Ishikawa (cell line): Measurements from ENCODE around the gene ZMIZ1.

ENCODE experiments used
- CEBPB ChIP-seq: IDR thresholded peaks from 2 replicates; pipeline ENCODE4 v1.6.1; 2012
- CREB1 ChIP-seq: IDR thresholded peaks from 2 replicates; pipeline ENCODE4 v1.6.1; 2012; ENCODE audit warnings: low read depth
- EGR1 ChIP-seq: IDR thresholded peaks from 2 replicates; pipeline ENCODE4 v1.6.1; 2012
- EP300 ChIP-seq: IDR thresholded peaks from 2 replicates; pipeline ENCODE4 v1.6.1; 2012; ENCODE audit warnings: borderline replicate concordance
- FOXM1 ChIP-seq: IDR thresholded peaks from 2 replicates; pipeline ENCODE4 v1.6.1; 2012; ENCODE audit warnings: low read depth, borderline replicate concordance
- MAX ChIP-seq: IDR thresholded peaks from 2 replicates; pipeline ENCODE4 v1.6.1; 2012
- NFIC ChIP-seq: IDR thresholded peaks from 2 replicates; pipeline ENCODE4 v1.6.1; 2012
- RAD21 ChIP-seq: IDR thresholded peaks from 2 replicates; pipeline ENCODE4 v1.6.1; 2012; ENCODE audit warnings: low read depth
- REST ChIP-seq: IDR thresholded peaks from 2 replicates; pipeline ENCODE4 v1.6.1; 2012; ENCODE audit warnings: low read depth, mild to moderate bottlenecking
- TAF1 ChIP-seq: IDR thresholded peaks from 2 replicates; pipeline ENCODE4 v1.6.1; 2012; ENCODE audit warnings: low read depth, mild to moderate bottlenecking
- TCF12 ChIP-seq: IDR thresholded peaks from 2 replicates; pipeline ENCODE4 v1.6.1; 2012; ENCODE audit warnings: low read depth
- TEAD4 ChIP-seq: IDR thresholded peaks from 2 replicates; pipeline ENCODE4 v1.6.1; 2012
- USF1 ChIP-seq: IDR thresholded peaks from 2 replicates; pipeline ENCODE4 v1.6.1; 2012
- YY1 ChIP-seq: IDR thresholded peaks from 2 replicates; pipeline ENCODE4 v1.6.1; 2012; ENCODE audit warnings: low read depth
- ZBTB7A ChIP-seq: IDR thresholded peaks from 2 replicates; pipeline ENCODE4 v1.6.1; 2012; ENCODE audit warnings: low read depth

The ZMIZ1 gene

GRCh38 chr10:79311581-79312407, 243.0 kb downstream of the ZMIZ1 start:
- TF ChIP-seq TEAD4: no peak
- no peak for TF ChIP-seq EP300
- no peak for TF ChIP-seq RAD21
- no peak for TF ChIP-seq NFIC
- TF ChIP-seq CEBPB: no peak
- TF ChIP-seq MAX: no peak

- TF ChIP-seq CREB1 (no peak), CEBPB (no peak), NFIC (no peak), TEAD4 (no peak), TAF1 (no peak), ZBTB7A (no peak), REST (no peak), TCF12 (no peak), EGR1 (no peak), YY1 (no peak), MAX (no peak), EP300 (no peak), FOXM1 (no peak), RAD21 (no peak), USF1 (no peak)
Observed at GRCh38 chr10:79312601-79313187, 243.9 kb downstream of the ZMIZ1 start.

GRCh38 chr10:79313320-79313719, 244.6 kb downstream of the ZMIZ1 start:
- TF ChIP-seq TCF12 (no peak), TAF1 (no peak), RAD21 (no peak), ZBTB7A (no peak; the same call in 1 of the 2 replicates), YY1 (no peak), EP300 (no peak), TEAD4 (no peak), USF1 (no peak), CREB1 (no peak), NFIC (no peak), CEBPB (no peak), MAX (no peak), EGR1 (no peak), FOXM1 (no peak)

GRCh38 chr10:79313911-79314439, 245.2 kb downstream of the ZMIZ1 start:
- no peak for TF ChIP-seq RAD21
- peak; percentile 56 for TF ChIP-seq NFIC
- TF ChIP-seq EGR1: 0 out of 2 replicates have a peak, but pooled peaks have one; percentile 19
- TF ChIP-seq TCF12: 0 out of 2 replicates have a peak, but pooled peaks have one; percentile 59
- TF ChIP-seq FOXM1: no peak
- TF ChIP-seq USF1: no peak
- peak; percentile 53; the same call in 1 of the 2 replicates for TF ChIP-seq EP300
- TF ChIP-seq YY1: no peak
- peak; percentile 47; the same call in 1 of the 2 replicates for TF ChIP-seq MAX
- TF ChIP-seq REST: no peak
- TF ChIP-seq TEAD4: no peak
- no peak for TF ChIP-seq TAF1
- 0 out of 2 replicates have a peak, but pooled peaks have one; percentile 62 for TF ChIP-seq ZBTB7A
- TF ChIP-seq CREB1: no peak
- no peak for TF ChIP-seq CEBPB
